Mammary epithelial cell (primary cell): ENCODE measurements around the gene TMEM101.

Experiments
- CTCF ChIP-seq, 2 donors: IDR thresholded peaks in 1 of 2; conservative IDR thresholded peaks in 1 of 2; 2 replicates each; pipeline ENCODE4 v1.5.1; 2011 to 2012; ENCODE audit warnings: inconsistent platforms in 2 of 2, low read length in 2 of 2, mild to moderate bottlenecking in 2 of 2, control low read depth in 1 of 2, low read depth in 1 of 2; ENCODE audit not compliant: insufficient read depth in 1 of 2; ENCODE audit errors: extremely low read depth in 1 of 2
- EZH2 ChIP-seq: IDR thresholded peaks from 2 replicates; pipeline ENCODE4 v1.6.1; 2012; ENCODE audit warnings: low read length, inconsistent platforms, borderline replicate concordance

GRCh38 chr17:44004761-44005526 is 9.8 kb downstream of the TMEM101 start:
- TF ChIP-seq EZH2 = no peak
- TF ChIP-seq CTCF (conservative IDR thresholded peaks at IDR 0.05 in 1 of 2, IDR thresholded peaks at IDR 0.05 in 1 of 2; ENCODE audit: extremely low read depth in 1 of 2, insufficient read depth in 1 of 2, low read depth in 1 of 2, low read length in 2 of 2) = no peak
